ENCODE data around the gene FAT2. TPM values are rescaled to one million over a fixed set of nuclear protein-coding genes. Genes with fewer than 3 reads are reported as not detected.

Gene FAT2
- total and polyA plus RNA-seq, 10 of the 15 experiments (the other 5 are each of a cell fraction or from before 2014, with no cell fraction given): 0.01 to 0.06 (median 0.03) TPM; not detected in 3

- CTCF ChIA-PET: interaction anchor here (0.9 to 1.3 kb wide), 3 partner anchors 21 to 50 kb away, joined by 3 read pairs; no protein-coding TSS in a partner anchor
- Histone ChIP-seq H3K9ac (ENCODE audit: control insufficient read depth, insufficient read depth, low read length) (no peak overlapping the region), H3K4me3 (no peak overlapping the region), H3K36me3 (ENCODE audit: control insufficient read depth in 2 of 2, insufficient read depth in 2 of 2, low read length in 1 of 2) (no peaks in the 10 kb centered on the region), H2AFZ (ENCODE audit: control insufficient read depth, low read depth, low read length) (no peak overlapping the region), H4K20me1 (ENCODE audit: control insufficient read depth, insufficient read depth) (no peaks in the 10 kb centered on the region), H3K27ac (ENCODE audit: control insufficient read depth, insufficient read depth) (no peak overlapping the region), H3K9me3 (replicated peaks; ENCODE audit: control insufficient read depth, insufficient read depth, low read length) (no peaks in the 10 kb centered on the region; the same call in 2 of the 3 replicates), H3K79me2 (ENCODE audit: control insufficient read depth, insufficient read depth, low read length) (no peaks in the 10 kb centered on the region), H3K27me3 (replicated peaks in 1 of 2; ENCODE audit: control insufficient read depth in 2 of 2, insufficient read depth in 2 of 2, low read length in 1 of 2) (no peaks in the 10 kb centered on the region), H3K4me1 (ENCODE audit: control insufficient read depth, insufficient read depth, low read length) (peaks cover 12% of the 10 kb centered on the region), H3K4me2 (ENCODE audit: control insufficient read depth, insufficient read depth) (no peak overlapping the region)
- POLR2A ChIA-PET: interaction anchor here (1.0 kb wide), 1 partner anchor 11 kb away, joined by 3 read pairs; no protein-coding TSS in a partner anchor
- FAIRE-seq (no peak), DNase-seq (ENCODE audit: low read depth, low spot score) (no peak), ATAC-seq (no peak)
- RAD21 ChIA-PET (ENCODE audit: unreplicated experiment): interaction anchor here (2.6 kb wide), 1 partner anchor 40 kb away, joined by 7 read pairs; no protein-coding TSS in a partner anchor
- no TSS peak for BruUV-seq (replicated peaks)
- intact Hi-C loops (cut with micrococcal nuclease; ENCODE audit: unreplicated experiment) (no loop called here), in situ Hi-C loops (cut with MboI) (no loop called here)
- TF ChIP-seq ZNF274 (IDR thresholded peaks at IDR 0.05; ENCODE audit: insufficient read depth, insufficient read length) (no peak), ASH2L (IDR thresholded peaks at IDR 0.05; ENCODE audit: borderline replicate concordance, low read depth) (no peak), DPF2 (IDR thresholded peaks at IDR 0.05) (no peak), SPI1 (IDR thresholded peaks at IDR 0.05; ENCODE audit: borderline replicate concordance, insufficient read depth, low read depth, low read length) (no peak), CHD4 (IDR thresholded peaks at IDR 0.05) (no peak), ZBED1 (IDR thresholded peaks at IDR 0.05; ENCODE audit: borderline replicate concordance) (no peak), BCL11A (IDR thresholded peaks at IDR 0.05; ENCODE audit: low read depth, low read length) (no peak), HDAC2 (IDR thresholded peaks at IDR 0.05) (no peak)
- SMC1A ChIA-PET (ENCODE audit: uncharacterized antibody, unreplicated experiment): interaction anchor here (1.6 to 2.5 kb wide), 4 partner anchors 11 to 44 kb away, joined by 3 to 10 read pairs (median 6); no protein-coding TSS in a partner anchor
Measured at GRCh38 chr5:151608522-151608921, 17.4 kb upstream of the FAT2 start.

- Histone ChIP-seq H3K4me1 (ENCODE audit: control insufficient read depth, insufficient read depth, low read length) (peaks cover under 1% of the 10 kb centered on the region; the same call in 1 of the 2 replicates), H3K27ac (ENCODE audit: control insufficient read depth, insufficient read depth) (no peak overlapping the region), H4K20me1 (ENCODE audit: control insufficient read depth, insufficient read depth) (no peaks in the 10 kb centered on the region), H3K79me2 (ENCODE audit: control insufficient read depth, insufficient read depth, low read length) (no peaks in the 10 kb centered on the region), H3K36me3 (ENCODE audit: control insufficient read depth in 2 of 2, insufficient read depth in 2 of 2, low read length in 1 of 2) (no peaks in the 10 kb centered on the region), H3K9ac (ENCODE audit: control insufficient read depth, insufficient read depth, low read length) (no peak overlapping the region), H3K4me3 (no peak overlapping the region), H2AFZ (ENCODE audit: control insufficient read depth, low read depth, low read length) (no peak overlapping the region), H3K9me3 (replicated peaks; ENCODE audit: control insufficient read depth, insufficient read depth, low read length) (no peaks in the 10 kb centered on the region; the same call in 2 of the 3 replicates), H3K4me2 (ENCODE audit: control insufficient read depth, insufficient read depth) (no peak overlapping the region), H3K27me3 (replicated peaks in 1 of 2; ENCODE audit: control insufficient read depth in 2 of 2, insufficient read depth in 2 of 2, low read length in 1 of 2) (no peaks in the 10 kb centered on the region)
- POLR2A ChIA-PET: interaction anchor here (0.6 kb wide), 2 partner anchors 159 to 1171 kb away, joined by 3 to 6 read pairs; no protein-coding TSS in a partner anchor
- FAIRE-seq (no peak), ATAC-seq (no peak), DNase-seq (ENCODE audit: low read depth, low spot score) (no peak)
- SMC1A ChIA-PET (ENCODE audit: uncharacterized antibody, unreplicated experiment): interaction anchor here (0.7 to 2.5 kb wide), 3 partner anchors 17 to 45 kb away, joined by 3 to 10 read pairs (median 4); no protein-coding TSS in a partner anchor
- no TSS peak for BruUV-seq (replicated peaks)
- RAD21 ChIA-PET (ENCODE audit: unreplicated experiment): no interaction called here
- intact Hi-C loops (cut with micrococcal nuclease; ENCODE audit: unreplicated experiment) (no loop called here), in situ Hi-C loops (cut with MboI) (no loop called here)
- CTCF ChIA-PET: interaction anchor here (1.3 kb wide), 1 partner anchor 45 kb away, joined by 3 read pairs; no protein-coding TSS in a partner anchor
- WGBS (ENCODE audit: insufficient coverage, insufficient replicate concordance, low lambda C conversion rate, missing lambda C conversion rate): 57% methylated on average over 3 of the region's 3 CpGs
- TF ChIP-seq MYC (IDR thresholded peaks at IDR 0.05; ENCODE audit: insufficient read depth, insufficient read length, insufficient replicate concordance, low read length, severe bottlenecking) (no peak), ASH2L (IDR thresholded peaks at IDR 0.05; ENCODE audit: borderline replicate concordance, low read depth) (no peak), IKZF2 (IDR thresholded peaks at IDR 0.05) (no peak), CHD1 (IDR thresholded peaks at IDR 0.05; ENCODE audit: low read depth, low read length) (no peak), BHLHE40 (IDR thresholded peaks at IDR 0.05; ENCODE audit: borderline replicate concordance in 1 of 2, low read depth in 2 of 2, low read length in 1 of 2) (no peak), POLR2AphosphoS5 (IDR thresholded peaks at IDR 0.05; ENCODE audit: low read length) (no peak), SPI1 (IDR thresholded peaks at IDR 0.05; ENCODE audit: borderline replicate concordance, insufficient read depth, low read depth, low read length) (no peak), RB1 (IDR thresholded peaks at IDR 0.05; ENCODE audit: borderline replicate concordance) (no peak), NFIC (IDR thresholded peaks at IDR 0.05; ENCODE audit: low read depth, low read length) (no peak), E4F1 (IDR thresholded peaks at IDR 0.05; ENCODE audit: borderline replicate concordance, partially characterized antibody) (no peak)
Measured at GRCh38 chr5:151607304-151607703, 16.2 kb upstream of the FAT2 start.
